HL-60 (cell line): ENCODE results near the gene MTHFD1L.

Experiments
- TF ChIP-seq, protein P1 (sequence below): IDR thresholded peaks from one replicate; pipeline ENCODE4 v1.5.1; 2011; ENCODE audit warnings: low read length, control low read depth, inconsistent platforms; ENCODE audit not compliant: insufficient read depth
- TF ChIP-seq, protein P2 (sequence below): IDR thresholded peaks from 2 replicates; pipeline ENCODE4 v1.6.1; 2012; ENCODE audit warnings: low read depth; ENCODE audit not compliant: insufficient replicate concordance

DNA sequence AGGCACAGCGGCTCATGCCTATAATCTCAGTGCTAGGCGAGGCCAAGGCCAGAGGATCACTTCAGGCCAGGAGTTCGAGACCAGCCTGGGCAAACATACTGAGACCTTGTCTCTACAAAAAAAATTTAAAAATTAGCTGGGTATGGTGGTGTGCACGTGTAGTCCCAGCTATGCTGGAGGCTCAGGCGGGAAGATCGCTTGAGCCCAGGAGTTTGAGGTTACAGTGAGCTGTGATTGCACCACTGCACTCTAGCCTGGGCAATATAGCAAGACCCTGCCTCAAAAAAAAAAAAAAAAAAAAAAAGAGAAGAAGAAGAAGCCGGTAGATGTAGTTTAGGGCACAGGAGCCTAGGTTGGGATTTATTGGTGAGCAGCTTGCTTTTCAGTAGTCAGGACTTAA, 20.7 kb downstream of the MTHFD1L start:
- TF ChIP-seq, protein P1, sequence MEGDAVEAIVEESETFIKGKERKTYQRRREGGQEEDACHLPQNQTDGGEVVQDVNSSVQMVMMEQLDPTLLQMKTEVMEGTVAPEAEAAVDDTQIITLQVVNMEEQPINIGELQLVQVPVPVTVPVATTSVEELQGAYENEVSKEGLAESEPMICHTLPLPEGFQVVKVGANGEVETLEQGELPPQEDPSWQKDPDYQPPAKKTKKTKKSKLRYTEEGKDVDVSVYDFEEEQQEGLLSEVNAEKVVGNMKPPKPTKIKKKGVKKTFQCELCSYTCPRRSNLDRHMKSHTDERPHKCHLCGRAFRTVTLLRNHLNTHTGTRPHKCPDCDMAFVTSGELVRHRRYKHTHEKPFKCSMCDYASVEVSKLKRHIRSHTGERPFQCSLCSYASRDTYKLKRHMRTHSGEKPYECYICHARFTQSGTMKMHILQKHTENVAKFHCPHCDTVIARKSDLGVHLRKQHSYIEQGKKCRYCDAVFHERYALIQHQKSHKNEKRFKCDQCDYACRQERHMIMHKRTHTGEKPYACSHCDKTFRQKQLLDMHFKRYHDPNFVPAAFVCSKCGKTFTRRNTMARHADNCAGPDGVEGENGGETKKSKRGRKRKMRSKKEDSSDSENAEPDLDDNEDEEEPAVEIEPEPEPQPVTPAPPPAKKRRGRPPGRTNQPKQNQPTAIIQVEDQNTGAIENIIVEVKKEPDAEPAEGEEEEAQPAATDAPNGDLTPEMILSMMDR: no peak
- TF ChIP-seq, protein P2, sequence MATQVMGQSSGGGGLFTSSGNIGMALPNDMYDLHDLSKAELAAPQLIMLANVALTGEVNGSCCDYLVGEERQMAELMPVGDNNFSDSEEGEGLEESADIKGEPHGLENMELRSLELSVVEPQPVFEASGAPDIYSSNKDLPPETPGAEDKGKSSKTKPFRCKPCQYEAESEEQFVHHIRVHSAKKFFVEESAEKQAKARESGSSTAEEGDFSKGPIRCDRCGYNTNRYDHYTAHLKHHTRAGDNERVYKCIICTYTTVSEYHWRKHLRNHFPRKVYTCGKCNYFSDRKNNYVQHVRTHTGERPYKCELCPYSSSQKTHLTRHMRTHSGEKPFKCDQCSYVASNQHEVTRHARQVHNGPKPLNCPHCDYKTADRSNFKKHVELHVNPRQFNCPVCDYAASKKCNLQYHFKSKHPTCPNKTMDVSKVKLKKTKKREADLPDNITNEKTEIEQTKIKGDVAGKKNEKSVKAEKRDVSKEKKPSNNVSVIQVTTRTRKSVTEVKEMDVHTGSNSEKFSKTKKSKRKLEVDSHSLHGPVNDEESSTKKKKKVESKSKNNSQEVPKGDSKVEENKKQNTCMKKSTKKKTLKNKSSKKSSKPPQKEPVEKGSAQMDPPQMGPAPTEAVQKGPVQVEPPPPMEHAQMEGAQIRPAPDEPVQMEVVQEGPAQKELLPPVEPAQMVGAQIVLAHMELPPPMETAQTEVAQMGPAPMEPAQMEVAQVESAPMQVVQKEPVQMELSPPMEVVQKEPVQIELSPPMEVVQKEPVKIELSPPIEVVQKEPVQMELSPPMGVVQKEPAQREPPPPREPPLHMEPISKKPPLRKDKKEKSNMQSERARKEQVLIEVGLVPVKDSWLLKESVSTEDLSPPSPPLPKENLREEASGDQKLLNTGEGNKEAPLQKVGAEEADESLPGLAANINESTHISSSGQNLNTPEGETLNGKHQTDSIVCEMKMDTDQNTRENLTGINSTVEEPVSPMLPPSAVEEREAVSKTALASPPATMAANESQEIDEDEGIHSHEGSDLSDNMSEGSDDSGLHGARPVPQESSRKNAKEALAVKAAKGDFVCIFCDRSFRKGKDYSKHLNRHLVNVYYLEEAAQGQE: no peak
